ENCODE measurements around the gene RNF17. TPM values are rescaled to one million over a fixed set of nuclear protein-coding genes. Genes with fewer than 3 reads are reported as not detected.

The RNF17 gene
- total RNA-seq, 2 experiments from 2014 or later: 0.25 to 0.28 TPM

GRCh38 chr13:24929196-24929595, 165.2 kb downstream of the RNF17 start:
- H3K4me3 ChIP-seq (ENCODE audit: low read length): no peak overlapping the region
- peaks cover 4% of the 10 kb centered on the region for H3K4me1 ChIP-seq (ENCODE audit: insufficient read depth, low read length)
- DNase-seq (no peak), ATAC-seq (ENCODE audit: poor library complexity) (no peak)
- H3K4me1 Mint-ChIP-seq (ENCODE audit: low read depth): no peaks in the 10 kb centered on the region
- ChIA-PET CTCF (no interaction called here), POLR2A (no interaction called here)
- H3K36me3 ChIP-seq (ENCODE audit: insufficient read depth, low read length): no peaks in the 10 kb centered on the region
- TF ChIP-seq CTCF (IDR thresholded peaks at IDR 0.05): no peak
- no peak overlapping the region for H3K27ac ChIP-seq (ENCODE audit: low read depth in 1 of 2, low read length in 2 of 2)
- intact Hi-C loops (cut with DNase I, micrococcal nuclease): loop anchor here (10.0 kb wide), 3 partner anchors 674 to 1554 kb away; partner anchors contain the start of gene CDK8 (in 1 of the 2)
- no peak overlapping the region for H3K27ac Mint-ChIP-seq
- no peaks in the 10 kb centered on the region for H3K36me3 Mint-ChIP-seq (ENCODE audit: low read depth)
- no peaks in the 10 kb centered on the region for H3K9me3 ChIP-seq (ENCODE audit: control insufficient read depth in 1 of 2, insufficient read depth in 1 of 2, low read length in 2 of 2)
- peaks cover 18 to 35% of the 10 kb centered on the region in 2 experiments for H3K27me3 ChIP-seq (ENCODE audit: control insufficient read depth in 1 of 2, insufficient read depth in 2 of 2, low read length in 2 of 2)
- H3K4me3 Mint-ChIP-seq: no peak overlapping the region
- no peaks in the 10 kb centered on the region for H3K9me3 Mint-ChIP-seq
- H3K27me3 Mint-ChIP-seq: peaks cover 37% of the 10 kb centered on the region

Other genes starting within 250 kb of the RNF17 start
- gene ATP12A, start 83.8 kb upstream of the RNF17 start, total RNA-seq: under 1 TPM; 0.05 to 0.06 TPM

Measured in CD4-positive, alpha-beta T cell (primary cell).